Measurements from ENCODE around the gene ODAD3. TPM values are rescaled to one million over a fixed set of nuclear protein-coding genes. Genes with fewer than 3 reads are reported as not detected.
"Not testable (repeated sequence)": the region's sequence is repeated elsewhere in the genome, so short reads cannot be mapped to it uniquely, and the experiment has no call there.

ODAD3 gene
- total and polyA plus RNA-seq, 5 donors from 2014 or later: not detected

- no peak overlapping the region for H3K4me3 ChIP-seq (ENCODE audit: low read depth, low read length)
- H3K9me3 Mint-ChIP-seq: no peaks in the 10 kb centered on the region
- H3K4me1 Mint-ChIP-seq: peaks cover 0 to 11% (median 4%) of the 10 kb centered on the region in 4 donors
- H3K27ac Mint-ChIP-seq: no peak overlapping the region
- H3K9me3 ChIP-seq (ENCODE audit: control insufficient read depth in 2 of 2, low read length in 2 of 2): no peaks in the 10 kb centered on the region
- no peaks in the 10 kb centered on the region for H3K4me1 ChIP-seq (ENCODE audit: control insufficient read depth, insufficient read depth, low read length, poor library complexity, severe bottlenecking)
- peaks cover 16% of the 10 kb centered on the region for H3K36me3 Mint-ChIP-seq
- H3K27ac ChIP-seq (ENCODE audit: insufficient read depth, low read length, poor library complexity, severe bottlenecking): no peak overlapping the region
- H3K4me3 Mint-ChIP-seq: no peak overlapping the region
- ATAC-seq (ENCODE audit: low read depth in 2 of 2) (no peak), DNase-seq (no peak)
- H3K27me3 Mint-ChIP-seq: no peaks in the 10 kb centered on the region
- peaks cover 56% of the 10 kb centered on the region for H3K36me3 ChIP-seq (ENCODE audit: control insufficient read depth, insufficient read depth, low read length)
- H3K27me3 ChIP-seq (ENCODE audit: control insufficient read depth, insufficient read depth, low read length): no peaks in the 10 kb centered on the region
Measured at GRCh38 chr19:11444059-11444458, 9.1 kb upstream of the ODAD3 start.

- no peaks in the 10 kb centered on the region for H3K27me3 ChIP-seq (ENCODE audit: control insufficient read depth, insufficient read depth, low read length)
- peak overlapping the region; percentile 47 to 80 (median 60) for H3K4me3 Mint-ChIP-seq
- DNase-seq (no peak), ATAC-seq (ENCODE audit: low read depth in 2 of 2) (no peak)
- H3K27me3 Mint-ChIP-seq: peaks cover 6% of the 10 kb centered on the region
- no peak overlapping the region for H3K27ac Mint-ChIP-seq
- H3K9me3 ChIP-seq (ENCODE audit: control insufficient read depth in 2 of 2, low read length in 2 of 2): no peaks in the 10 kb centered on the region
- peaks cover 21% of the 10 kb centered on the region for H3K4me1 ChIP-seq (ENCODE audit: control insufficient read depth, insufficient read depth, low read length, poor library complexity, severe bottlenecking)
- H3K4me1 Mint-ChIP-seq: peaks cover 4 to 41% (median 14%) of the 10 kb centered on the region in 4 donors
- no peak overlapping the region for H3K4me3 ChIP-seq (ENCODE audit: low read depth, low read length)
- H3K36me3 Mint-ChIP-seq: peaks cover 20% of the 10 kb centered on the region
- H3K27ac ChIP-seq (ENCODE audit: insufficient read depth, low read length, poor library complexity, severe bottlenecking): no peak overlapping the region
- no peaks in the 10 kb centered on the region for H3K9me3 Mint-ChIP-seq
- peaks cover 38% of the 10 kb centered on the region for H3K36me3 ChIP-seq (ENCODE audit: control insufficient read depth, insufficient read depth, low read length)
Measured at GRCh38 chr19:11437955-11438354, 3.0 kb upstream of the ODAD3 start.

- H3K36me3 ChIP-seq (ENCODE audit: control insufficient read depth, insufficient read depth, low read length): peaks cover 20% of the 10 kb centered on the region
- H3K27me3 Mint-ChIP-seq: peaks cover 6% of the 10 kb centered on the region
Measured at GRCh38 chr19:11435833-11436313, 952 bp upstream of the ODAD3 start.

GRCh38 chr19:11434703-11435056 is 241 bp downstream of the ODAD3 start:
- H3K4me1 ChIP-seq (ENCODE audit: control insufficient read depth, insufficient read depth, low read length, poor library complexity, severe bottlenecking): peaks cover 21% of the 10 kb centered on the region
- Mint-ChIP-seq H3K27me3 (peaks cover 6% of the 10 kb centered on the region), H3K4me1 (peaks cover 4 to 30% (median 10%) of the 10 kb centered on the region in 4 donors), H3K27ac (peak overlapping the region; percentile 92 to 99 (median 97)), H3K4me3 (peak overlapping the region; percentile 97 to 100 (median 100)), H3K9me3 (peaks cover 0 to 1% (median 0%) of the 10 kb centered on the region in 7 donors), H3K36me3 (peaks cover 6% of the 10 kb centered on the region)
- no peaks in the 10 kb centered on the region for H3K9me3 ChIP-seq (ENCODE audit: control insufficient read depth in 2 of 2, low read length in 2 of 2)
- peak overlapping the region; percentile 82 for H3K27ac ChIP-seq (ENCODE audit: insufficient read depth, low read length, poor library complexity, severe bottlenecking)
- no peaks in the 10 kb centered on the region for H3K27me3 ChIP-seq (ENCODE audit: control insufficient read depth, insufficient read depth, low read length)
- H3K4me3 ChIP-seq (ENCODE audit: low read depth, low read length): peak overlapping the region; percentile 83
- H3K36me3 ChIP-seq (ENCODE audit: control insufficient read depth, insufficient read depth, low read length): peaks cover 15% of the 10 kb centered on the region
- ATAC-seq (ENCODE audit: low read depth in 2 of 2) (no peak), DNase-seq (no peak)

More at GRCh38 chr19:11435833-11436313, 952 bp upstream of the ODAD3 start:
- H3K9me3 ChIP-seq (ENCODE audit: control insufficient read depth in 2 of 2, low read length in 2 of 2): no peaks in the 10 kb centered on the region
- Mint-ChIP-seq H3K4me1 (peaks cover 4 to 32% (median 10%) of the 10 kb centered on the region in 4 donors), H3K4me3 (peak overlapping the region; percentile 97 to 100 (median 100)), H3K9me3 (peaks cover 0 to 1% (median 0%) of the 10 kb centered on the region in 7 donors), H3K36me3 (peaks cover 8% of the 10 kb centered on the region), H3K27ac (peak overlapping the region; percentile 92 to 99 (median 97))
- H3K4me3 ChIP-seq (ENCODE audit: low read depth, low read length): peak overlapping the region; percentile 83
- ATAC-seq (ENCODE audit: low read depth in 2 of 2): no peak
- peak overlapping the region; percentile 82 for H3K27ac ChIP-seq (ENCODE audit: insufficient read depth, low read length, poor library complexity, severe bottlenecking)
- no peaks in the 10 kb centered on the region for H3K27me3 ChIP-seq (ENCODE audit: control insufficient read depth, insufficient read depth, low read length)
- DNase-seq: no peak
- H3K4me1 ChIP-seq (ENCODE audit: control insufficient read depth, insufficient read depth, low read length, poor library complexity, severe bottlenecking): peaks cover 21% of the 10 kb centered on the region

GRCh38 chr19:11433526-11433925 is 1.4 kb downstream of the ODAD3 start:
- H3K4me1 Mint-ChIP-seq: peaks cover 4 to 30% (median 10%) of the 10 kb centered on the region in 4 donors
- H3K36me3 Mint-ChIP-seq; H3K9me3 Mint-ChIP-seq; H3K27ac Mint-ChIP-seq; H3K9me3 ChIP-seq (ENCODE audit: control insufficient read depth in 2 of 2, low read length in 2 of 2); H3K27me3 ChIP-seq (ENCODE audit: control insufficient read depth, insufficient read depth, low read length); H3K36me3 ChIP-seq (ENCODE audit: control insufficient read depth, insufficient read depth, low read length); ATAC-seq (ENCODE audit: low read depth in 2 of 2); H3K27ac ChIP-seq (ENCODE audit: insufficient read depth, low read length, poor library complexity, severe bottlenecking); DNase-seq; H3K27me3 Mint-ChIP-seq; H3K4me3 ChIP-seq (ENCODE audit: low read depth, low read length): not testable (repeated sequence)
- peak overlapping the region in 1 of 4 donors; percentile 21 for H3K4me3 Mint-ChIP-seq
- H3K4me1 ChIP-seq (ENCODE audit: control insufficient read depth, insufficient read depth, low read length, poor library complexity, severe bottlenecking): peaks cover 21% of the 10 kb centered on the region

GRCh38 chr19:11426656-11427055 is 8.3 kb downstream of the ODAD3 start:
- Mint-ChIP-seq H3K36me3 (no peaks in the 10 kb centered on the region), H3K4me3 (no peak overlapping the region), H3K27me3 (peaks cover 24% of the 10 kb centered on the region), H3K9me3 (no peaks in the 10 kb centered on the region), H3K27ac (no peak overlapping the region), H3K4me1 (peaks cover 0 to 24% (median 13%) of the 10 kb centered on the region in 4 donors)
- H3K4me1 ChIP-seq (ENCODE audit: control insufficient read depth, insufficient read depth, low read length, poor library complexity, severe bottlenecking): peaks cover 24% of the 10 kb centered on the region
- no peak overlapping the region for H3K27ac ChIP-seq (ENCODE audit: insufficient read depth, low read length, poor library complexity, severe bottlenecking)
- peaks cover 4% of the 10 kb centered on the region for H3K27me3 ChIP-seq (ENCODE audit: control insufficient read depth, insufficient read depth, low read length)
- no peaks in the 10 kb centered on the region for H3K36me3 ChIP-seq (ENCODE audit: control insufficient read depth, insufficient read depth, low read length)
- no peak for DNase-seq
- no peaks in the 10 kb centered on the region for H3K9me3 ChIP-seq (ENCODE audit: control insufficient read depth in 2 of 2, low read length in 2 of 2)
- ATAC-seq (ENCODE audit: low read depth in 2 of 2): no peak
- no peak overlapping the region for H3K4me3 ChIP-seq (ENCODE audit: low read depth, low read length)

- H3K36me3 ChIP-seq (ENCODE audit: control insufficient read depth, insufficient read depth, low read length): no peaks in the 10 kb centered on the region
- DNase-seq (no peak), ATAC-seq (ENCODE audit: low read depth in 2 of 2) (no peak)
- no peak overlapping the region for H3K27ac Mint-ChIP-seq
- H3K4me1 ChIP-seq (ENCODE audit: control insufficient read depth, insufficient read depth, low read length, poor library complexity, severe bottlenecking): peaks cover 32% of the 10 kb centered on the region
- no peak overlapping the region for H3K27ac ChIP-seq (ENCODE audit: insufficient read depth, low read length, poor library complexity, severe bottlenecking)
- no peaks in the 10 kb centered on the region for H3K36me3 Mint-ChIP-seq
- peaks cover 31% of the 10 kb centered on the region for H3K27me3 Mint-ChIP-seq
- no peaks in the 10 kb centered on the region for H3K9me3 Mint-ChIP-seq
- no peak overlapping the region for H3K4me3 Mint-ChIP-seq
- peaks cover 0 to 31% (median 16%) of the 10 kb centered on the region in 4 donors for H3K4me1 Mint-ChIP-seq
- no peaks in the 10 kb centered on the region for H3K9me3 ChIP-seq (ENCODE audit: control insufficient read depth in 2 of 2, low read length in 2 of 2)
- H3K4me3 ChIP-seq (ENCODE audit: low read depth, low read length): no peak overlapping the region
- H3K27me3 ChIP-seq (ENCODE audit: control insufficient read depth, insufficient read depth, low read length): peaks cover 9% of the 10 kb centered on the region
Measured at GRCh38 chr19:11425719-11426457, 9.0 kb downstream of the ODAD3 start.

- Mint-ChIP-seq H3K4me3 (peak overlapping the region in 2 of 4 donors; percentile 73 to 85), H3K27ac (no peak overlapping the region), H3K36me3 (no peaks in the 10 kb centered on the region), H3K9me3 (no peaks in the 10 kb centered on the region), H3K4me1 (peaks cover 0 to 43% (median 19%) of the 10 kb centered on the region in 4 donors), H3K27me3 (peaks cover 52% of the 10 kb centered on the region)
- DNase-seq (no peak), ATAC-seq (ENCODE audit: low read depth in 2 of 2) (no peak)
- Histone ChIP-seq H3K27me3 (ENCODE audit: control insufficient read depth, insufficient read depth, low read length) (peaks cover 9% of the 10 kb centered on the region), H3K27ac (ENCODE audit: insufficient read depth, low read length, poor library complexity, severe bottlenecking) (no peak overlapping the region), H3K36me3 (ENCODE audit: control insufficient read depth, insufficient read depth, low read length) (no peaks in the 10 kb centered on the region), H3K4me3 (ENCODE audit: low read depth, low read length) (no peak overlapping the region), H3K9me3 (ENCODE audit: control insufficient read depth in 2 of 2, low read length in 2 of 2) (no peaks in the 10 kb centered on the region), H3K4me1 (ENCODE audit: control insufficient read depth, insufficient read depth, low read length, poor library complexity, severe bottlenecking) (peaks cover 47% of the 10 kb centered on the region)
Measured at GRCh38 chr19:11423791-11424181, 11.1 kb downstream of the ODAD3 start.

Measured in CD4-positive, CD25-positive, alpha-beta regulatory T cell (primary cell).